ENCODE results near the gene APLP2. TPM values are rescaled to one million over a fixed set of nuclear protein-coding genes. Genes with fewer than 3 reads are reported as not detected.

APLP2 gene
- total and polyA plus RNA-seq, 5 donors from 2014 or later: 53.3 to 86.6 (median 73.9) TPM

Other genes starting within 250 kb of the APLP2 start
- 41.0 TPM for gene NFRKB, start 174.3 kb upstream of the APLP2 start, total RNA-seq
- 10 to 100 TPM; 12.8 to 21.0 (median 19.2) TPM for gene NFRKB, start 174.3 kb upstream of the APLP2 start, polyA plus RNA-seq
- 15.8 TPM for gene PRDM10, start 67.1 kb upstream of the APLP2 start, total RNA-seq
- gene PRDM10, start 67.1 kb upstream of the APLP2 start, polyA plus RNA-seq: 1 to 10 TPM; 2.6 to 3.0 (median 2.7) TPM
- not detected for gene ST14, start 89.9 kb downstream of the APLP2 start, total RNA-seq
- gene ST14, start 89.9 kb downstream of the APLP2 start, polyA plus RNA-seq: under 1 TPM in 2 of 4 donors, not detected in 2; 0.05 to 0.06 TPM
- gene ZBTB44, start 245.0 kb downstream of the APLP2 start, total RNA-seq: 46.7 TPM
- 1 to 10 TPM; 4.4 to 6.3 (median 5.9) TPM for gene ZBTB44, start 245.0 kb downstream of the APLP2 start, polyA plus RNA-seq

Measured in CD4-positive, CD25-positive, alpha-beta regulatory T cell (primary cell).